Measurements from ENCODE around the gene AGBL2.
A peak's percentile ranks its signal among the peaks of the same experiment; 100 is the strongest.
"Not testable (repeated sequence)": the region's sequence is repeated elsewhere in the genome, so short reads cannot be mapped to it uniquely, and the experiment has no call there.

The AGBL2 gene

DNA sequence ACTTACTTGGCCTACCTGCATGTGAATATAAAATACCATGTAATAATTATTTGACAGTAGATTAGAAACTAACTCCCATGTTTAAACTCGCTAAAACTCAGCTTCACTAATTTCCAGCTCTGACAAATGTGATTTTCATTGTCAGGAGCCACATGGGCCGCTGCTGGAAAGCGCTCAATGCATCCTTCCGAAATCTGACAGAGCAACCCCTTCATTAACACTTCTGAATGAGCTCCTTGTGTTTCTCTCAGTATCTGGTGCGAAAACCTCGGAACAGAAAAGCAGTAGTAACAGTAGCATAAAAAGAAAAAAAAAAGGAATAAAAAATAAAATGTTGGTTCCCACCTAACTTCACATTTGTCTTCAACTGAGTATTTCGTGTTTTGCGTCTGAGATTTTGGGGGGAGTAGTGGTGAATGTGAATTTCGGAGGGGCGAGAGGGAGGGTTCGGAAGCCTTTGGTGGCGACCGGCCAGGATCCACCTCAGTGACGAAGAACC lies 73.5 kb downstream of the AGBL2 start:
- no peaks in the 10 kb centered on the region for H4K20me1 ChIP-seq (ENCODE audit: insufficient read depth)
- H3K36me3 ChIP-seq (ENCODE audit: insufficient read depth), result peaks cover 12% of the 10 kb centered on the region; the same call in 1 of the 2 replicates
- no peaks in the 10 kb centered on the region for H3K27me3 ChIP-seq (ENCODE audit: insufficient read depth, low read depth)
- TF ChIP-seq, protein P1, sequence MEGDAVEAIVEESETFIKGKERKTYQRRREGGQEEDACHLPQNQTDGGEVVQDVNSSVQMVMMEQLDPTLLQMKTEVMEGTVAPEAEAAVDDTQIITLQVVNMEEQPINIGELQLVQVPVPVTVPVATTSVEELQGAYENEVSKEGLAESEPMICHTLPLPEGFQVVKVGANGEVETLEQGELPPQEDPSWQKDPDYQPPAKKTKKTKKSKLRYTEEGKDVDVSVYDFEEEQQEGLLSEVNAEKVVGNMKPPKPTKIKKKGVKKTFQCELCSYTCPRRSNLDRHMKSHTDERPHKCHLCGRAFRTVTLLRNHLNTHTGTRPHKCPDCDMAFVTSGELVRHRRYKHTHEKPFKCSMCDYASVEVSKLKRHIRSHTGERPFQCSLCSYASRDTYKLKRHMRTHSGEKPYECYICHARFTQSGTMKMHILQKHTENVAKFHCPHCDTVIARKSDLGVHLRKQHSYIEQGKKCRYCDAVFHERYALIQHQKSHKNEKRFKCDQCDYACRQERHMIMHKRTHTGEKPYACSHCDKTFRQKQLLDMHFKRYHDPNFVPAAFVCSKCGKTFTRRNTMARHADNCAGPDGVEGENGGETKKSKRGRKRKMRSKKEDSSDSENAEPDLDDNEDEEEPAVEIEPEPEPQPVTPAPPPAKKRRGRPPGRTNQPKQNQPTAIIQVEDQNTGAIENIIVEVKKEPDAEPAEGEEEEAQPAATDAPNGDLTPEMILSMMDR (conservative IDR thresholded peaks at IDR 0.05; ENCODE audit: low read depth, low read length), result no peak
- H2AFZ ChIP-seq (ENCODE audit: low read depth), result peak overlapping the region; percentile 65
- H3K4me1 ChIP-seq (ENCODE audit: low read depth, poor library complexity, severe bottlenecking), result peaks cover 14% of the 10 kb centered on the region
- H3K4me3 ChIP-seq (IDR thresholded peaks at IDR 0.05; ENCODE audit: insufficient read depth, low read depth, low read length), result no peak overlapping the region
- peak overlapping the region; percentile 72 for H3K4me2 ChIP-seq
- peaks cover 26% of the 10 kb centered on the region for H3K79me2 ChIP-seq (ENCODE audit: insufficient read depth, low read depth)
- H3K27ac ChIP-seq, result peak overlapping the region; percentile 74
- peak overlapping the region; percentile 94 for H3K9ac ChIP-seq

DNA sequence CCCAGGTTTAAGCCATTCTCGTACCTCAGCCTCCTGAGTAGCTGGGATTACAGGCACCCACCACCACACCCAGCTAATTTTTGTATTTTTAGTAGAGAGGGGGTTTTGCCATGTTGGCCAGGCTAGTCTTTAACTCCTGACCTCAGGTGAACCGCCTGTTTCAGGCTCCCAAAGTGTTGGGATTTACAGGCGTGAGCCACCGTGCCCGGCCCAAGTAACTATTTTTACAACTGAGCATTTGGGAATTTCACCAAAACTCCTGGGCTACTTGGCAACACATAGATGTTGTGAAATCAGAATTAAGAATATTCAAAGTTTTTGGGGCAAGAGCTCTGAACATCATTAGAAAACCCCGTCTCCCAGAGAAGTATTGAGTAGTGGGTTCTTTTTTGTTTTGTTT lies 74.7 kb downstream of the AGBL2 start:
- H2AFZ ChIP-seq (ENCODE audit: low read depth); H4K20me1 ChIP-seq (ENCODE audit: insufficient read depth); H3K4me3 ChIP-seq (IDR thresholded peaks at IDR 0.05; ENCODE audit: insufficient read depth, low read depth, low read length); H3K27ac ChIP-seq; H3K27me3 ChIP-seq (ENCODE audit: insufficient read depth, low read depth); H3K9ac ChIP-seq: not testable (repeated sequence)
- peaks cover 26% of the 10 kb centered on the region for H3K79me2 ChIP-seq (ENCODE audit: insufficient read depth, low read depth)
- peak overlapping the region; percentile 72; the same call in 1 of the 2 replicates for H3K4me2 ChIP-seq
- peaks cover 14% of the 10 kb centered on the region for H3K4me1 ChIP-seq (ENCODE audit: low read depth, poor library complexity, severe bottlenecking)
- peaks cover 12% of the 10 kb centered on the region; the same call in 1 of the 2 replicates for H3K36me3 ChIP-seq (ENCODE audit: insufficient read depth)

DNA sequence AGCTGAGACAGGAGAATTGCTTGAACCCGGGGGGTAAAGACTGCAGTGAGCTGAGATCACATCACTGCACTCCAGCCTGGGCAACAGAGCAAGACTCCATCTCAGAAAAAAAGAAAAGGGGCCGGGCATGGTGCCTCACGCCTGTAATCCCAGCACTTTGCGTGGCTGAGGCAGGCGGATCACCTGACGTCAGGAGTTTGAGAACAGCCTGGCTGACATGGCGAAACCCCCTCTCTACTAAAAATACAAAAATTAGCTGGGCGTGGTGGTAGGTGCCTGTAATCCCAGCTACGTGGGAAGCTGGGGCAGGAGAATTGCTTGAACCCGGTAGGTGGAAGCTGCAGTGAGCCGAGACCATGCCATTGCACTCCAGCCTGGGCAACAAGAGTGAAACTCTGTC lies 78.8 kb downstream of the AGBL2 start:
- H3K4me1 ChIP-seq (ENCODE audit: low read depth, poor library complexity, severe bottlenecking), result peaks cover 14% of the 10 kb centered on the region
- peaks cover 12% of the 10 kb centered on the region; the same call in 1 of the 2 replicates for H3K36me3 ChIP-seq (ENCODE audit: insufficient read depth)
- not testable (repeated sequence) for H3K4me2 ChIP-seq; H2AFZ ChIP-seq (ENCODE audit: low read depth); H3K4me3 ChIP-seq (IDR thresholded peaks at IDR 0.05; ENCODE audit: insufficient read depth, low read depth, low read length); H3K27ac ChIP-seq; H4K20me1 ChIP-seq (ENCODE audit: insufficient read depth); H3K27me3 ChIP-seq (ENCODE audit: insufficient read depth, low read depth); H3K9ac ChIP-seq
- H3K79me2 ChIP-seq (ENCODE audit: insufficient read depth, low read depth), result peaks cover 21% of the 10 kb centered on the region

DNA sequence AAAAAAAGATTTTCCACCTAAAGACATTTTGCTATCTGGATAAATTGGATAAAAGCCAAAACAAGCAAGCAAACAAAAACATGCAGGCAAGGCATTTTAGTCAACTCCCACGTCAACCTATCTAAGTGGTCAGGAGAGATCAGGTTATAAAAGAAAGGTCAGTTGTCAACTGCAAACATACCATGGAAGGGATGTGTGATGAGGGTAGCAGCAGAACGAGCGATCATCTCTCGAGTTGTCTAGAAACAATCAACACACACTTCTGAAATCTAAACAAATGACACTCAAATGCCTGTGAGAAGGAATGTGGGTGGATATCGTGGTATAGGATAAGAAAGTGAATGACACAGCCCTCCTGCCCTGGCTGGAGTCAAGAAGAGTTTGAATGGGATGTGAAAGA lies 83.7 kb downstream of the AGBL2 start:
- H3K4me1 ChIP-seq (ENCODE audit: low read depth, poor library complexity, severe bottlenecking), result no peaks in the 10 kb centered on the region
- H3K9ac ChIP-seq, result no peak overlapping the region
- H2AFZ ChIP-seq (ENCODE audit: low read depth), result no peak overlapping the region
- no peaks in the 10 kb centered on the region for H3K79me2 ChIP-seq (ENCODE audit: insufficient read depth, low read depth)
- TF ChIP-seq, protein P1 (conservative IDR thresholded peaks at IDR 0.05; ENCODE audit: low read depth, low read length), result no peak
- H3K4me2 ChIP-seq, result no peak overlapping the region
- H3K36me3 ChIP-seq (ENCODE audit: insufficient read depth), result 0 out of 2 replicates have a peak, but pooled peaks cover 7% of the 10 kb centered on the region
- H4K20me1 ChIP-seq (ENCODE audit: insufficient read depth), result no peaks in the 10 kb centered on the region
- no peak overlapping the region for H3K4me3 ChIP-seq (IDR thresholded peaks at IDR 0.05; ENCODE audit: insufficient read depth, low read depth, low read length)
- H3K27me3 ChIP-seq (ENCODE audit: insufficient read depth, low read depth), result no peaks in the 10 kb centered on the region
- no peak overlapping the region for H3K27ac ChIP-seq

DNA sequence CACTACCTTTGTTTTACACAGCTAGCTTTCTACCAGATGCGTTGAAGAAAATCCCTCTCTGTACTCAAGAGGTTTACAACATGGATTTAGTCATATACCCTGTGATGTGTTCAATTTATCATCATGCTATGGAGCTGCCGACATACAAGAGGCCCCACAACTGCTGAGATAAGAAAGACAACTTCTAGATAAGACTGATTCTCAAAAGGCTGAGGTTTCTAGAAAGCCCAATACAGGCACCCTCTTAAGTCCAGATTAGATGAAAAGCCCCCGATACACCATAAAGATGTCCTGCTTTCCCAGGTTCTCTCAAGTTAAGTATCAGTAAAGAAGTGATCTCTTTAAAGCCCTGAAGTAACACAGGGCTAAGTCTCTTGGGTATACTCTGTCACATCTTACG lies 87.1 kb downstream of the AGBL2 start:
- TF ChIP-seq, protein P1 (conservative IDR thresholded peaks at IDR 0.05; ENCODE audit: low read depth, low read length), result no peak
- H3K36me3 ChIP-seq (ENCODE audit: insufficient read depth), result peaks cover 16% of the 10 kb centered on the region; the same call in 1 of the 2 replicates

More for the DNA sequence above, 87.1 kb downstream of the AGBL2 start:
- H3K4me2 ChIP-seq, result no peak overlapping the region
- H3K9ac ChIP-seq, result no peak overlapping the region
- H3K4me1 ChIP-seq (ENCODE audit: low read depth, poor library complexity, severe bottlenecking), result no peaks in the 10 kb centered on the region
- no peaks in the 10 kb centered on the region for H3K79me2 ChIP-seq (ENCODE audit: insufficient read depth, low read depth)
- H3K27me3 ChIP-seq (ENCODE audit: insufficient read depth, low read depth), result no peaks in the 10 kb centered on the region
- H4K20me1 ChIP-seq (ENCODE audit: insufficient read depth), result no peaks in the 10 kb centered on the region
- H2AFZ ChIP-seq (ENCODE audit: low read depth), result no peak overlapping the region
- H3K4me3 ChIP-seq (IDR thresholded peaks at IDR 0.05; ENCODE audit: insufficient read depth, low read depth, low read length), result no peak overlapping the region
- H3K27ac ChIP-seq, result no peak overlapping the region

All from KMS-11 (cell line).